Effector memory CD4-positive, alpha-beta T cell (primary cell): ENCODE data around the gene SRGAP1.
"Not testable (repeated sequence)": the region's sequence is repeated elsewhere in the genome, so short reads cannot be mapped to it uniquely, and the experiment has no call there.

ENCODE experiments used
- DNase-seq, 3 donors: peaks; one replicate each; pipeline ENCODE4 v3.0.0-alpha.2; 2020
- H3K27ac ChIP-seq: 2 replicates; pipeline ENCODE4 v1.7.0; 2013; ENCODE audit warnings: mild to moderate bottlenecking, low read length, moderate library complexity; ENCODE audit not compliant: insufficient read depth, poor library complexity, severe bottlenecking
- H3K27me3 ChIP-seq: replicated peaks from 2 replicates; pipeline ENCODE4 v1.7.0; 2013; ENCODE audit warnings: mild to moderate bottlenecking, low read length; ENCODE audit not compliant: insufficient read depth, control insufficient read depth, poor library complexity, severe bottlenecking
- H3K36me3 ChIP-seq: 2 replicates; pipeline ENCODE4 v1.7.0; 2013; ENCODE audit warnings: mild to moderate bottlenecking, low read length, moderate library complexity; ENCODE audit not compliant: control insufficient read depth, insufficient read depth
- H3K4me1 ChIP-seq: 2 replicates; pipeline ENCODE4 v1.7.0; 2013; ENCODE audit warnings: low read length, mild to moderate bottlenecking; ENCODE audit not compliant: control insufficient read depth, insufficient read depth, poor library complexity, severe bottlenecking
- H3K4me3 ChIP-seq: 2 replicates; pipeline ENCODE4 v1.7.0; 2013; ENCODE audit warnings: low read length, low read depth, mild to moderate bottlenecking; ENCODE audit not compliant: insufficient read depth, poor library complexity, severe bottlenecking
- H3K9me3 ChIP-seq: 2 replicates; pipeline ENCODE4 v1.7.0; 2013; ENCODE audit warnings: mild to moderate bottlenecking, low read length, moderate library complexity; ENCODE audit not compliant: control insufficient read depth

Gene SRGAP1

GRCh38 chr12:63880235-63880634 is 35.7 kb downstream of the SRGAP1 start:
- not testable (repeated sequence) for H3K4me1 ChIP-seq, H3K4me3 ChIP-seq, H3K27me3 ChIP-seq, H3K36me3 ChIP-seq, H3K9me3 ChIP-seq, DNase-seq, H3K27ac ChIP-seq

GRCh38 chr12:63880742-63881263 is 36.3 kb downstream of the SRGAP1 start:
- Histone ChIP-seq H3K27ac (no peak overlapping the region), H3K27me3 (no peaks in the 10 kb centered on the region), H3K36me3 (no peaks in the 10 kb centered on the region), H3K9me3 (no peaks in the 10 kb centered on the region), H3K4me3 (no peak overlapping the region), H3K4me1 (no peaks in the 10 kb centered on the region)
- DNase-seq: no peak

- Histone ChIP-seq H3K4me3 (no peak overlapping the region), H3K4me1 (no peaks in the 10 kb centered on the region), H3K27me3 (no peaks in the 10 kb centered on the region), H3K9me3 (no peaks in the 10 kb centered on the region), H3K27ac (no peak overlapping the region), H3K36me3 (no peaks in the 10 kb centered on the region)
- DNase-seq: no peak
These were observed 38.3 kb downstream of the SRGAP1 start for GRCh38 chr12:63882844-63883243.

- no peak for DNase-seq
- Histone ChIP-seq H3K27ac (no peak overlapping the region), H3K27me3 (no peaks in the 10 kb centered on the region), H3K9me3 (no peaks in the 10 kb centered on the region), H3K36me3 (no peaks in the 10 kb centered on the region), H3K4me3 (no peak overlapping the region), H3K4me1 (no peaks in the 10 kb centered on the region)
These were observed 40.9 kb downstream of the SRGAP1 start for GRCh38 chr12:63885401-63885800.

- H3K4me1 ChIP-seq: no peaks in the 10 kb centered on the region
- DNase-seq: no peak
- H3K9me3 ChIP-seq: no peaks in the 10 kb centered on the region
- peaks cover 2% of the 10 kb centered on the region for H3K27me3 ChIP-seq
- H3K36me3 ChIP-seq: no peaks in the 10 kb centered on the region
- H3K4me3 ChIP-seq: no peak overlapping the region
- no peak overlapping the region for H3K27ac ChIP-seq
These were observed 44.6 kb downstream of the SRGAP1 start for GRCh38 chr12:63888908-63889635.

GRCh38 chr12:63889721-63890509 is 45.4 kb downstream of the SRGAP1 start:
- Histone ChIP-seq H3K27me3 (peaks cover 2% of the 10 kb centered on the region), H3K9me3 (no peaks in the 10 kb centered on the region), H3K27ac (no peak overlapping the region), H3K36me3 (no peaks in the 10 kb centered on the region), H3K4me1 (no peaks in the 10 kb centered on the region), H3K4me3 (no peak overlapping the region)
- DNase-seq: no peak

- no peak for DNase-seq
- H3K4me1 ChIP-seq: no peaks in the 10 kb centered on the region
- no peak overlapping the region for H3K4me3 ChIP-seq
These were observed 48.7 kb downstream of the SRGAP1 start for GRCh38 chr12:63893170-63893569.

GRCh38 chr12:63894132-63894531 is 49.6 kb downstream of the SRGAP1 start:
- DNase-seq: no peak

More at GRCh38 chr12:63893170-63893569, 48.7 kb downstream of the SRGAP1 start:
- Histone ChIP-seq H3K27ac (no peak overlapping the region), H3K27me3 (peaks cover 2% of the 10 kb centered on the region), H3K9me3 (no peaks in the 10 kb centered on the region), H3K36me3 (no peaks in the 10 kb centered on the region)

GRCh38 chr12:63895841-63896240 is 51.3 kb downstream of the SRGAP1 start:
- Histone ChIP-seq H3K4me3 (no peak overlapping the region), H3K36me3 (no peaks in the 10 kb centered on the region), H3K4me1 (no peaks in the 10 kb centered on the region), H3K9me3 (no peaks in the 10 kb centered on the region), H3K27ac (no peak overlapping the region), H3K27me3 (peaks cover 2% of the 10 kb centered on the region)
- no peak for DNase-seq

More at GRCh38 chr12:63894132-63894531, 49.6 kb downstream of the SRGAP1 start:
- no peaks in the 10 kb centered on the region for H3K9me3 ChIP-seq
- H3K27me3 ChIP-seq: peaks cover 2% of the 10 kb centered on the region
- no peak overlapping the region for H3K4me3 ChIP-seq
- H3K27ac ChIP-seq: no peak overlapping the region
- H3K36me3 ChIP-seq: no peaks in the 10 kb centered on the region
- no peaks in the 10 kb centered on the region for H3K4me1 ChIP-seq

- no peaks in the 10 kb centered on the region for H3K36me3 ChIP-seq
- H3K4me1 ChIP-seq: no peaks in the 10 kb centered on the region
- no peaks in the 10 kb centered on the region for H3K9me3 ChIP-seq
- peaks cover 2% of the 10 kb centered on the region for H3K27me3 ChIP-seq
- H3K4me3 ChIP-seq: no peak overlapping the region
- H3K27ac ChIP-seq: no peak overlapping the region
- DNase-seq: no peak
These were observed 53.4 kb downstream of the SRGAP1 start for GRCh38 chr12:63897931-63898330.
